GM23248 (cell line): Measurements from ENCODE around the gene MSMP. TPM values are rescaled to one million over a fixed set of nuclear protein-coding genes. Genes with fewer than 3 reads are reported as not detected.

Experiments
- DNase-seq: peaks from one replicate; pipeline ENCODE4 v3.0.0-alpha.2; 2015
- H2AFZ ChIP-seq: fragments of 200-600 bp; sonication (generic); 2 replicates; pipeline ENCODE4 v1.6.1; 2016; ENCODE audit warnings: antibody characterized with exemption
- H3F3A ChIP-seq: fragments of 200-600 bp; sonication (generic); 2 replicates; pipeline ENCODE4 v1.6.1; 2016; ENCODE audit warnings: mild to moderate bottlenecking, antibody characterized with exemption, mixed run types; ENCODE audit not compliant: insufficient read depth
- H3K27ac ChIP-seq: fragments of 200-600 bp; sonication (generic); 2 replicates; pipeline ENCODE4 v1.5.1; 2016; ENCODE audit warnings: mild to moderate bottlenecking
- H3K27me3 ChIP-seq: fragments of 200-600 bp; sonication (generic); replicated peaks from 2 replicates; pipeline ENCODE4 v1.6.1; 2016; ENCODE audit warnings: mild to moderate bottlenecking; ENCODE audit not compliant: insufficient read depth
- H3K36me3 ChIP-seq: fragments of 200-600 bp; sonication (generic); 2 replicates; pipeline ENCODE4 v1.6.1; 2016; ENCODE audit warnings: low read depth, mild to moderate bottlenecking
- H3K4me1 ChIP-seq: fragments of 200-600 bp; sonication (generic); 2 replicates; pipeline ENCODE4 v1.6.1; 2016; ENCODE audit warnings: mild to moderate bottlenecking; ENCODE audit not compliant: insufficient read depth
- H3K4me2 ChIP-seq: fragments of 200-600 bp; sonication (generic); one replicate; pipeline ENCODE4 v1.6.1; 2016; ENCODE audit warnings: mild to moderate bottlenecking; ENCODE audit not compliant: unreplicated experiment
- H3K4me3 ChIP-seq: fragments of 200-600 bp; sonication (generic); 2 replicates; pipeline ENCODE4 v1.5.1; 2016; ENCODE audit warnings: mild to moderate bottlenecking
- H3K79me2 ChIP-seq: fragments of 200-600 bp; sonication (generic); 2 replicates; pipeline ENCODE4 v1.6.1; 2016; ENCODE audit warnings: mild to moderate bottlenecking; ENCODE audit not compliant: insufficient read depth
- H3K9ac ChIP-seq: fragments of 200-600 bp; sonication (generic); 2 replicates; pipeline ENCODE4 v1.6.1; 2016; ENCODE audit warnings: mild to moderate bottlenecking
- H3K9me2 ChIP-seq: fragments of 200-600 bp; sonication (generic); 2 replicates; pipeline ENCODE4 v1.6.1; 2016; ENCODE audit warnings: mixed run types, mild to moderate bottlenecking, moderate library complexity; ENCODE audit not compliant: insufficient read depth
- H3K9me3 ChIP-seq: fragments of 200-600 bp; sonication (generic); one replicate; pipeline ENCODE4 v1.6.1; 2017; ENCODE audit warnings: low read depth
- H4K20me1 ChIP-seq: fragments of 200-600 bp; sonication (generic); 2 replicates; pipeline ENCODE4 v1.6.0; 2016; ENCODE audit not compliant: insufficient read depth
- EZH2 ChIP-seq: fragments of 200-600 bp; sonication (generic); IDR thresholded peaks from 2 replicates; pipeline ENCODE4 v1.6.1; 2018; ENCODE audit warnings: antibody characterized with exemption, mild to moderate bottlenecking; ENCODE audit not compliant: insufficient read depth, poor library complexity, severe bottlenecking
- EZH2phosphoT487 ChIP-seq: fragments of 200-600 bp; sonication (generic); IDR thresholded peaks from 2 replicates; pipeline ENCODE4 v1.6.1; 2018; ENCODE audit warnings: antibody characterized with exemption, moderate library complexity, mild to moderate bottlenecking, low read depth; ENCODE audit not compliant: insufficient read depth
- WGBS, 2 experiments: methylation state at CpG; one replicate each; pipeline ENCODE4 v1.1.6; 2015 to 2017; ENCODE audit warnings: low lambda C conversion rate in 2 of 2, low coverage in 1 of 2; ENCODE audit errors: missing lambda C conversion rate in 2 of 2; 5-methylcytosine and 5-hydroxymethylcytosine counted together
- in situ Hi-C: fragments of 300-500 bp; cut with MboI; formaldehyde crosslinking; loops from 2 replicates; pipeline ENCODE4 v1.15.0; 2020
- polyA plus RNA-seq: library from polyadenylated mRNA; unstranded; fragments of >200 nt; fragmentation: Nextera tagmentation; extraction: Ambion mirVana; gene quantifications from 2 replicates; pipeline ENCODE4 v1.2.1, GENCODE V29; 2016
- total RNA-seq: library from RNA; depleted of rRNA; stranded (reverse); fragments of >200 nt; shearing (Covaris generic); gene quantifications from 2 replicates; pipeline ENCODE4 v1.2.3, GENCODE V29; 2014

Gene MSMP
- total and polyA plus RNA-seq, 2 experiments from 2014 or later: not detected

DNA sequence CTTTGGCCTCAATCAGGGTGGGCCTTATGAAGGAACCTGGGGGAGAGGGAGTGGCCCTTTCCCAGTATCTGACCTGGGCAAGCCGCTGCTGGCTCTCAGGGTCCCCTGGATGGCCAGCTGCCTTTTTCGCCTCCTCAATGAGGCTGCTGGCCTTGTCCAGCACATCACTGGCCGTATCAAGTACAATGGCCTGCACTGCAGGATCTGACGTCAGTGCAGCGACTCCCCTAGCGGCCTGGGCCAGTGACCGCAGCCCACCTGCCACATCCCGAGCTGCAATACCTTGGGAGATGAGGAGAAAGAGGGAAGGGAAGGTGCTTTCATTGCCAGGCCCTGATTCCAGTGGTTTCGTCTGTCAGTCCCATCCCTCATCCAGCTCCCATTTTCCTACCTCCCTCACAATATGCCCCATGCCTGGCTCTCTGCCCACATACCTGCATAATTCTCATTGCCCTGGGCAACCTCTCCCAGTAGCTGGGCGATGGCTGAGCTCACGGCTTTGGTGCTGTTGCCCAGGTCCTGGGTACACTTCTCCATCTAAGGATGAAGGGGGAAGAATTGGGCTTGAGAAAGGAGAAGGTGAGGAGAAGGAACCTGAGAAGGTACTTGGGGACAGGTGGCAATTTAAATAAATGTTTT, 41.2 kb downstream of the MSMP start:
- peaks cover 76% of the 10 kb centered on the region for H3K79me2 ChIP-seq
- H3K9ac ChIP-seq: no peak overlapping the region
- no peak overlapping the region for H3K4me2 ChIP-seq
- no peak for DNase-seq
- H3K4me3 ChIP-seq: no peak overlapping the region
- no peaks in the 10 kb centered on the region for H4K20me1 ChIP-seq
- TF ChIP-seq EZH2 (no peak), EZH2phosphoT487 (no peak)
- H3K36me3 ChIP-seq: peaks cover 81% of the 10 kb centered on the region
- H3K9me3 ChIP-seq: no peaks in the 10 kb centered on the region
- H2AFZ ChIP-seq: no peak overlapping the region
- H3F3A ChIP-seq: peaks cover 55% of the 10 kb centered on the region
- in situ Hi-C loops: loop anchor here (25.0 kb wide), 1 partner anchor 101 kb away; the partner anchor contains the start of genes CD72 and TESK1
- 93 to 94% methylated on average over 11 of the region's 11 CpGs for WGBS, 2 experiments
- H3K27ac ChIP-seq: no peak overlapping the region
- no peaks in the 10 kb centered on the region for H3K4me1 ChIP-seq
- no peaks in the 10 kb centered on the region for H3K27me3 ChIP-seq
- H3K9me2 ChIP-seq: no peaks in the 10 kb centered on the region

DNA sequence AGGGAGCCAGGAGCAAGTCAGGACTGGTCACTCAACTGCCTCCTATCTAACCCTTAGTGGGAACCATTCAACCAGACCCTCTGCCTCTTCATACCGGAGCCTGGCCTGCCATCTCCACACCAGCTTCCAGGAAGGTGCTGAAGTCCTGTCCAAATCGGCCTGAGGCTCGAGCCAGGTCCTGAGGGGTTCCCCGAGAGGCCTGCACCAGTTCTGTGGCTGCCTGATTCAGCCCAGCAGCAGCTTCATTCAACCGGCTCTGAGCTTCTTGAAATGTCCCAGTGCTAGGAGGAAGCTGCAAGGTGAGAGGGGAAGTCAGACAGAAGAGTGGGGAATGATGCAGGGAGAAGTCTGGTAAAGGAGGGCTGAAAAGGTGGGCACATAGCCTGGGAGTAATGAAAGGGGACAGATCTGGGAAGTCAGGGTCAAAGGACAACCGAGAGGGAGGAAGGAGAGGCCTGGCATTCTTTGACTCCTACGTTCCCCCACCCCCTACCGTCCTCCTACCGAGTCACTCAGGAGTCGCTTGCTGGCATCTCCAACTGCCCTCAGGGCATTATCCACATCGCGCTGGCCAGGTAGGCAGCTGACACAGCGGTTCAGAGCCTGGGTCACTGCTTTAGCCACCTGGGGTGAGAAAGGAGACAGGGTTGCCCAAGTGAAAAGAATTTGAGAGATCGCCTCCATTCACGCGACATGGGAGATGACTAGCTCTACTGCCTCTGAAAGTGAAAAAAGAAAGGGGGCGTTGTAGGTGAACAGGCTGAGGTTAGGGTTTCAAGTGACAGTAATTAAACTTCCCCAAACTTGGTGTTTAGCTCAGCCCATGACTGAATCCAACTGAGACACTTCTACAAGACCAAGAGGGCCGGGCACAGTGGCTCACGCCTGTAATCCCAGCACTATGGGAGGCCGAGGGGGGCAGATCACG, 42.3 kb downstream of the MSMP start:
- WGBS, 2 experiments: 86 to 89% methylated on average over 19 to 21 of the region's 21 CpGs
- in situ Hi-C loops: loop anchor here (25.0 kb wide), 1 partner anchor 99 kb away; the partner anchor contains the start of genes CD72 and TESK1

DNA sequence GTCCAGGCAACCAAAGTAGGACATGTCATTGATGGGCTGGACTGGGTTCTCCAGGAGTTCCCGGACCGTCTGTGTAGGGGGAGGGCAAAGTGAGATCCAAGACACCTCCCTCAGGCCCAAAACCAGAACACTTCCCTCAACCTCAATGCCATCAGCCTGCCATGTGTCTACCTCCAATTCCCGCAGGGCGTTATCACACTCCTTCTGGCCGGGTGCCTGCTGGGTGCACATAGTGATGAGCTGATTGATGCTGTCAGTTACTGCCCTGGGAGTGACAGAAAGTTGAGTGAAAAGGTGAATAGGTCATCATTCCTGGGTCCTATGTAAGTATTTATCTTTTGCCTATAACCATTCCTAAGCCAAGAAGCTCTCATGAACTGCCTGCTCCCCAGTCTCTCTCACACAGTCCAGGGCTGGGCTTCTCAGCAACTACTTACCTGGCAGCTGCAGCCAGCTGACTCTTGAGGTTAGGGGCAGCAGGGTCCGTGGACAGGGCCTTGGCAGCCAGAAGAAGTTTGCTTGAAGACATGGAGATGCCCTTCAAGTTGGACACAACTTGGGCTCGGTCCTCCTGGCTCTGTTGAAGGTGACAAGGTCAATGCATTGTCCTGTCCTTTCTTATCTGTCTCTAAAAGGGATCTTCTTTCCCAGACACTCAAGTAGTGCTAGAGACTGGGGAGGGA, 43.1 kb downstream of the MSMP start:
- no peaks in the 10 kb centered on the region for H3K4me1 ChIP-seq
- H3K9me2 ChIP-seq: no peaks in the 10 kb centered on the region
- in situ Hi-C loops: loop anchor here (25.0 kb wide), 1 partner anchor 99 kb away; the partner anchor contains the start of genes CD72 and TESK1
- no peak overlapping the region for H3K9ac ChIP-seq
- 67 to 70% methylated on average over 7 of the region's 7 CpGs for WGBS, 2 experiments
- no peak overlapping the region for H2AFZ ChIP-seq
- H3K27ac ChIP-seq: no peak overlapping the region
- H3K9me3 ChIP-seq: no peaks in the 10 kb centered on the region
- no peak overlapping the region for H3K4me2 ChIP-seq
- H4K20me1 ChIP-seq: no peaks in the 10 kb centered on the region
- peaks cover 66% of the 10 kb centered on the region for H3F3A ChIP-seq
- H3K27me3 ChIP-seq: no peaks in the 10 kb centered on the region
- DNase-seq: no peak
- no peak for TF ChIP-seq EZH2phosphoT487
- TF ChIP-seq EZH2: no peak
- peaks cover 81% of the 10 kb centered on the region for H3K36me3 ChIP-seq
- no peak overlapping the region for H3K4me3 ChIP-seq
- peaks cover 76% of the 10 kb centered on the region for H3K79me2 ChIP-seq

More for the DNA sequence above, 42.3 kb downstream of the MSMP start:
- Histone ChIP-seq H3K79me2 (peaks cover 76% of the 10 kb centered on the region), H3K9me2 (no peaks in the 10 kb centered on the region), H3K4me1 (no peaks in the 10 kb centered on the region), H3F3A (peaks cover 66% of the 10 kb centered on the region), H3K27me3 (no peaks in the 10 kb centered on the region), H3K36me3 (peaks cover 81% of the 10 kb centered on the region), H3K9ac (no peak overlapping the region), H4K20me1 (no peaks in the 10 kb centered on the region), H3K4me3 (no peak overlapping the region), H3K4me2 (no peak overlapping the region), H3K27ac (no peak overlapping the region), H2AFZ (no peak overlapping the region), H3K9me3 (no peaks in the 10 kb centered on the region)
- DNase-seq: no peak
- TF ChIP-seq EZH2phosphoT487: no peak
- TF ChIP-seq EZH2: no peak

DNA sequence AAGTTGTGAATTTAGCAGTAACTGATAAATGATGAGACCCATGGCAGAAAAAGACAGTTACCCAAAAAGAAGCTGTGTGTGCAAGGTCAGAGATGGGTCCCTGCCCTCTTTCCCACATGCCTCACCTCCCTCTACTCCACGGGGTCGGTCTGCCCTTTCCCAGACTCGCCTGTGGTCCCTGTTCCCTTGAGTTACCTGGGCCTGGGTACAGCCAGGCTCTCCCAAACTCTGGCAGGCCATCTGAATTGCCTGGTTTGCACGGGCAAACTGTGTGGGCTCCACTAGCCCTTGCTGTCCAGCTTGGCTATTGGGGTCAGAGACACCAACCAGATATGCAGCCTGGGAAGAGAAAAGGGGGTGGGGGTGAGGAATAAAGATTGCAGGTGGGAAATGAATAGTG, 45.9 kb downstream of the MSMP start:
- 98 to 99% methylated on average over 4 of the region's 4 CpGs for WGBS, 2 experiments
- Histone ChIP-seq H4K20me1 (no peaks in the 10 kb centered on the region), H3K9ac (no peak overlapping the region), H3K79me2 (peaks cover 59% of the 10 kb centered on the region), H3K9me3 (no peaks in the 10 kb centered on the region), H3K36me3 (peaks cover 88% of the 10 kb centered on the region), H3K4me3 (no peak overlapping the region), H3K4me1 (no peaks in the 10 kb centered on the region), H3K27me3 (no peaks in the 10 kb centered on the region), H3K4me2 (no peak overlapping the region), H3K27ac (no peak overlapping the region), H2AFZ (no peak overlapping the region), H3F3A (peaks cover 62% of the 10 kb centered on the region), H3K9me2 (no peaks in the 10 kb centered on the region)
- DNase-seq: no peak
- TF ChIP-seq EZH2phosphoT487 (no peak), EZH2 (no peak)
- in situ Hi-C loops: loop anchor here (25.0 kb wide), 1 partner anchor 96 kb away; the partner anchor contains the start of genes CD72 and TESK1
